WERI-Rb-1 (cell line): ENCODE results near the gene TEC.

Source experiments
- DNase-seq: peaks from one replicate; pipeline ENCODE4 v3.0.0-alpha.2; 2020
- H3K27ac ChIP-seq: fragments of 250-450 bp; sonication (Bioruptor Pico); 2 replicates; pipeline ENCODE4 v1.5.1; 2020; ENCODE audit warnings: mild to moderate bottlenecking, moderate library complexity
- H3K27me3 ChIP-seq: fragments of 250-450 bp; sonication (Bioruptor Pico); 2 replicates; pipeline ENCODE4 v1.5.1; 2021; ENCODE audit warnings: mild to moderate bottlenecking, low read depth, moderate library complexity; ENCODE audit not compliant: insufficient read depth, severe bottlenecking
- H3K36me3 ChIP-seq: fragments of 250-450 bp; sonication (Bioruptor Pico); 2 replicates; pipeline ENCODE4 v1.5.1; 2020; ENCODE audit warnings: mild to moderate bottlenecking, moderate library complexity
- H3K4me3 ChIP-seq: 2 replicates; pipeline ENCODE4 v1.5.1; 2011; ENCODE audit warnings: low read depth, mild to moderate bottlenecking, control low read depth, low read length
- H3K9me3 ChIP-seq: fragments of 250-450 bp; sonication (Bioruptor Pico); 2 replicates; pipeline ENCODE4 v1.5.1; 2021; ENCODE audit warnings: mild to moderate bottlenecking, moderate library complexity; ENCODE audit not compliant: severe bottlenecking
- TF ChIP-seq, protein P1 (sequence below): IDR thresholded peaks from 2 replicates; pipeline ENCODE4 v1.5.1; 2011; ENCODE audit warnings: low read depth, mild to moderate bottlenecking, control low read depth, inconsistent platforms, low read length

Gene TEC

DNA sequence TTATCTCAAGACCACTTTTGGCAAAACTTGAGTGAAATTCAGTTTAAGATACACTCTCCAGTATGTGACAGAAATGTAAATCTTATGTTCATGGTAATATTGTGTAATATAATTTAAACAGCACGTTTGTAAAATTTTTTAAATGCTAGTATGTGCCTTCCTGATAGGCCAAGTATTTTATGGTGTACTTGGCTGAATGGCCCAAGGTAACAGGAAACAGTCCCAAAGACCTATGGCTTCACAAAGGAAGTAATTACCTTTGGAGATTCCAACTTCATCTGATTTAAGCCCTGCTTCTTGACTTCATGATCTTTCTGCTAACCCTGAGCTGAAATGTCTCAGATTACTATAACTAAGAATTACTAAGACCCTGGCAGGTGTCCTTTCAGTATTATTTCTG is 20.3 kb downstream of the TEC start:
- H3K9me3 ChIP-seq = peaks cover 2% of the 10 kb centered on the region
- H3K4me3 ChIP-seq = no peak overlapping the region
- peaks cover 3% of the 10 kb centered on the region; the same call in 1 of the 2 replicates for H3K36me3 ChIP-seq
- TF ChIP-seq, protein P1, sequence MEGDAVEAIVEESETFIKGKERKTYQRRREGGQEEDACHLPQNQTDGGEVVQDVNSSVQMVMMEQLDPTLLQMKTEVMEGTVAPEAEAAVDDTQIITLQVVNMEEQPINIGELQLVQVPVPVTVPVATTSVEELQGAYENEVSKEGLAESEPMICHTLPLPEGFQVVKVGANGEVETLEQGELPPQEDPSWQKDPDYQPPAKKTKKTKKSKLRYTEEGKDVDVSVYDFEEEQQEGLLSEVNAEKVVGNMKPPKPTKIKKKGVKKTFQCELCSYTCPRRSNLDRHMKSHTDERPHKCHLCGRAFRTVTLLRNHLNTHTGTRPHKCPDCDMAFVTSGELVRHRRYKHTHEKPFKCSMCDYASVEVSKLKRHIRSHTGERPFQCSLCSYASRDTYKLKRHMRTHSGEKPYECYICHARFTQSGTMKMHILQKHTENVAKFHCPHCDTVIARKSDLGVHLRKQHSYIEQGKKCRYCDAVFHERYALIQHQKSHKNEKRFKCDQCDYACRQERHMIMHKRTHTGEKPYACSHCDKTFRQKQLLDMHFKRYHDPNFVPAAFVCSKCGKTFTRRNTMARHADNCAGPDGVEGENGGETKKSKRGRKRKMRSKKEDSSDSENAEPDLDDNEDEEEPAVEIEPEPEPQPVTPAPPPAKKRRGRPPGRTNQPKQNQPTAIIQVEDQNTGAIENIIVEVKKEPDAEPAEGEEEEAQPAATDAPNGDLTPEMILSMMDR = no peak
- no peak overlapping the region for H3K27ac ChIP-seq
- H3K27me3 ChIP-seq = no peaks in the 10 kb centered on the region
- no peak for DNase-seq

DNA sequence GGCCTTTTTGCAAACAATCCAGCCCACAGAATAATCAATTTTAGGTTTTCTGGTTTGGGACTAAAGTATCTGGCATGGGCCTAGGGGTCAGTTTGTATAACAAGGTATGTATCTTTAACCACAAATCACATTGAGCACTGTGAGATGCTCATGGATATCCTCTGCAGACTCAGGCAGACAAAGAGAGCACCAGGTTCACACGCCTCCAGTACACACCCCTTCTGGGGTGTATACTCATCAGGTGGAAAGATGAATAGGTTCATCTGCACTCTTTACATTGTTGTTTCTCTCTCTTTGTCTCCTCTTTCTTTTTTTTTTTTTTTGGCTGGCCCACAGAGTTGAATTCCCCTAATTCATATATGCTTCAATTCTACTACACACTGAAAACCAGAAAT is 21.1 kb downstream of the TEC start:
- Histone ChIP-seq H3K36me3 (peaks cover 3% of the 10 kb centered on the region; the same call in 1 of the 2 replicates), H3K9me3 (peaks cover 2% of the 10 kb centered on the region), H3K27ac (no peak overlapping the region), H3K27me3 (no peaks in the 10 kb centered on the region), H3K4me3 (no peak overlapping the region)
- DNase-seq = no peak
- TF ChIP-seq, protein P1 = no peak

DNA sequence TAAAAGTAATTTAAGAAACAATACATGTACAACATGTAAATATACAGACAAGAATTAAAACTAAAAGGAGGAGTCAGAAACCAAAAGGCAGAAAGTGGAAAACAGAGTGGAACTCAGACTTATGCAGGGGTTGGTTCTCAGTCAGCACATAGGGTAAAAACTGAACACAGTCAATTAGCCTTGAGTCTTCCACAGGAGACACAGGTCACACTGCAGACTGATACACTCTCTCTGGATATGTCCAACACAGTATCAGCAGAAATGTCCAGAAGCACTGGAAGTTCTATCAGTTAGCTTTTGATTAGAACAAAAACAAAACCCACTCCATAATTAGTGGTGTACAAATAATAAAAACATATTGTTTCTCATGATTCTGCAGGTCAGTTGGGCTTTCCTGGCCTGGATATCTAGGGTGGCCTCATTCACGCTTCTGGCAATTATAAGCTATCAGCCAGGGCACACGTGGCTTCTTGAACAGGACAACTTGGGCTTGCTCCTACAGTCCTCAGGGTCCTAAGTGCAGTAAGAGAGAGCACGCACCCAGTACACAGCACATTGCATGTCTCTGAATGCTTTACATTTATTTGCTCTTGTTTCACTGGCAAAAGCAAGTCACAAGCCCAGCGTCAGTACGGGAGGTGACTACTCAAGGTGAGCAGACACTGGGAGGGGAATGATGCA is 21.6 kb downstream of the TEC start:
- Histone ChIP-seq H3K36me3 (peaks cover 3% of the 10 kb centered on the region; the same call in 1 of the 2 replicates), H3K27ac (no peak overlapping the region), H3K27me3 (no peaks in the 10 kb centered on the region), H3K4me3 (no peak overlapping the region), H3K9me3 (peaks cover 2% of the 10 kb centered on the region)
- TF ChIP-seq, protein P1 = no peak
- DNase-seq = no peak

DNA sequence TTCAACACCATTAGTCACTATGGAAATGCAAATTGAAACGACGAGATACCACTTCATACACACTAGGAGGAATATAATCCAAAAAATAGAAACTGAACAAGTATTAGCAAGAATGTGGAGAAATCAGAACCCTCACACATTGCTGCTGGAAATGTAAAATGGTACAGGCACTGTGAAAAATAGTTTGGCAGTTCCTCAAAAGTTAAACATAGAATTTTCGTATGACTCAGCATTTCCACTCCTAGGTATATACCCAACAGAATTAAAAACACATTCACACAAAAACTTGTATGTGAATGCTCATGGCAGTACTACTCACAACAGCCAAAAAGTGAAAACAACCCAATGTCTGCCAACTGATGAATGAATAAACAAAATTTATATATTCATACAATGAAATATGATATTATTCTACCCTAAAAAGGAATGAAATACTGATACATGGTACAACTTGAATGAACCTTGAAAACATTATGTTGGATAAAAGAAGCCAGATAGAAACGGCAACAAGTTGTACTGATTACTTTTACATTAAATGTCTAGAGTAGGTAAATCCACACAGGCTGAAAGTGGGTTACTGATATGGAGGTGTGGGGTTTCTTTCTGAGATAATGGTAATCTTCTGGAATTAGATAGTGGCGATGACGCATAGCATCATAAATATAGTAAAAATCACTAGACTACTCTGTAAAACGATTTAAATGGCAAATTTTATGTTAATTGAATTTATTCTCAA is 22.3 kb downstream of the TEC start:
- H3K9me3 ChIP-seq = peaks cover 2% of the 10 kb centered on the region
- H3K4me3 ChIP-seq = no peak overlapping the region
- DNase-seq = no peak
- H3K27ac ChIP-seq = no peak overlapping the region
- H3K27me3 ChIP-seq = no peaks in the 10 kb centered on the region
- TF ChIP-seq, protein P1 = no peak
- peaks cover 3% of the 10 kb centered on the region; the same call in 1 of the 2 replicates for H3K36me3 ChIP-seq

DNA sequence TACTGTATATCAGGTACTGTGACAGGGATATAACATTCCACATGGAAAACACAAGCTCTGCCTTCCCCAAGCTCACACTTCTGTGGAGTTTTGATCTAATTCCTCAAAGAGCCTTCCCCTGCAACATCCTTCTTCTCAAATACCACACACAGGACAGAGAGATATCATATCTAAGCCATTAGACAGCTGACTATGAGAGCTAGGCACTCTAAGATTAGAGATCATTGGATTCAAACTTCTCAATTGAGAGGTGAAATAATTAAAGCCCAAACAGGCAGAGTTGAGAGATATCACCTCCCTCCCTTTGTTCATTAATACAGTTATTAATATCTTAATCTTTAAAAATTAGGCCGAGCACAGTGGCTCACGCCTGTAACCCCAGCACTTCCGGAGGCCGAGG is 25.0 kb downstream of the TEC start:
- H3K9me3 ChIP-seq = peaks cover 2% of the 10 kb centered on the region
- H3K27ac ChIP-seq = no peak overlapping the region
- no peak overlapping the region for H3K4me3 ChIP-seq
- H3K27me3 ChIP-seq = no peaks in the 10 kb centered on the region
- H3K36me3 ChIP-seq = no peaks in the 10 kb centered on the region
- no peak for DNase-seq
- TF ChIP-seq, protein P1 = no peak
